DOHH2 (cell line): Measurements from ENCODE around the gene RHO.
"Not testable (repeated sequence)": the region's sequence is repeated elsewhere in the genome, so short reads cannot be mapped to it uniquely, and the experiment has no call there.

ENCODE experiments used
- H3F3A ChIP-seq: fragments of 200-600 bp; sonication (generic), shearing (Covaris generic); 2 replicates; pipeline ENCODE4 v1.6.0; 2016; ENCODE audit warnings: antibody characterized with exemption, mild to moderate bottlenecking; ENCODE audit not compliant: control insufficient read depth, insufficient read depth
- H3K27ac ChIP-seq: fragments of 200-600 bp; sonication (generic); 2 replicates; pipeline ENCODE4 v1.5.1; 2014; ENCODE audit warnings: low read depth, mild to moderate bottlenecking, low read length, moderate library complexity
- H3K27me3 ChIP-seq: fragments of 200-600 bp; sonication (generic); 2 replicates; pipeline ENCODE4 v1.6.1; 2014; ENCODE audit warnings: mild to moderate bottlenecking, low read length, mixed read lengths; ENCODE audit not compliant: control insufficient read depth
- H3K36me3 ChIP-seq: fragments of 200-600 bp; sonication (generic); 2 replicates; pipeline ENCODE4 v1.6.1; 2014; ENCODE audit warnings: mild to moderate bottlenecking, low read length, moderate library complexity, mixed read lengths; ENCODE audit not compliant: control insufficient read depth
- H3K4me1 ChIP-seq: fragments of 200-600 bp; sonication (generic); 2 replicates; pipeline ENCODE4 v1.6.1; 2014; ENCODE audit warnings: mild to moderate bottlenecking, low read length, mixed read lengths; ENCODE audit not compliant: control insufficient read depth
- H3K4me2 ChIP-seq: fragments of 200-600 bp; sonication (generic); 2 replicates; pipeline ENCODE4 v1.6.0; 2014; ENCODE audit warnings: mild to moderate bottlenecking, low read length, moderate library complexity
- H3K4me3 ChIP-seq: fragments of 200-600 bp; sonication (generic); 2 replicates; pipeline ENCODE4 v1.5.1; 2014; ENCODE audit warnings: mild to moderate bottlenecking, low read length, mixed read lengths
- H3K79me2 ChIP-seq: fragments of 200-600 bp; sonication (generic); 2 replicates; pipeline ENCODE4 v1.6.1; 2014; ENCODE audit warnings: mild to moderate bottlenecking, low read length, mixed read lengths; ENCODE audit not compliant: control insufficient read depth
- H3K9me2 ChIP-seq: fragments of 200-600 bp; sonication (generic); replicated peaks from 2 replicates; pipeline ENCODE4 v1.6.1; 2014; ENCODE audit warnings: mild to moderate bottlenecking, low read length, mixed read lengths; ENCODE audit not compliant: control insufficient read depth
- H3K9me3 ChIP-seq: fragments of 200-600 bp; sonication (generic); 2 replicates; pipeline ENCODE4 v1.6.1; 2014; ENCODE audit warnings: antibody characterized with exemption, low read length, mixed read lengths; ENCODE audit not compliant: control insufficient read depth, insufficient read depth
- H4K20me1 ChIP-seq: fragments of 200-600 bp; sonication (generic); 2 replicates; pipeline ENCODE4 v1.6.0; 2014; ENCODE audit warnings: low read depth, mild to moderate bottlenecking, antibody characterized with exemption, low read length, moderate library complexity; ENCODE audit not compliant: control insufficient read depth, insufficient read depth
- CTCF ChIP-seq: fragments of 200-600 bp; sonication (generic); IDR thresholded peaks from one replicate; pipeline ENCODE4 v1.5.1; 2014; ENCODE audit warnings: antibody characterized with exemption, mild to moderate bottlenecking, low read depth, low read length; ENCODE audit not compliant: poor library complexity, severe bottlenecking
- EZH2phosphoT487 ChIP-seq: fragments of 200-600 bp; sonication (generic); IDR thresholded peaks from 2 replicates; pipeline ENCODE4 v1.6.1; 2017; ENCODE audit warnings: borderline replicate concordance, mild to moderate bottlenecking, antibody characterized with exemption, low read length, moderate library complexity, mixed read lengths

The RHO gene

GRCh38 chr3:129491794-129492193, 36.6 kb upstream of the RHO start:
- no peaks in the 10 kb centered on the region for H3K9me3 ChIP-seq
- H3F3A ChIP-seq: no peaks in the 10 kb centered on the region
- no peaks in the 10 kb centered on the region for H3K9me2 ChIP-seq
- no peaks in the 10 kb centered on the region for H3K4me1 ChIP-seq
- no peaks in the 10 kb centered on the region for H4K20me1 ChIP-seq
- peaks cover 5% of the 10 kb centered on the region; the same call in 1 of the 2 replicates for H3K36me3 ChIP-seq
- no peak overlapping the region for H3K27ac ChIP-seq
- H3K4me2 ChIP-seq: no peak overlapping the region
- H3K79me2 ChIP-seq: no peaks in the 10 kb centered on the region
- no peaks in the 10 kb centered on the region for H3K27me3 ChIP-seq
- H3K4me3 ChIP-seq: no peak overlapping the region
- no peak for TF ChIP-seq EZH2phosphoT487
- TF ChIP-seq CTCF: no peak

- H3K27ac ChIP-seq: no peak overlapping the region
- H3K9me2 ChIP-seq: no peaks in the 10 kb centered on the region
These were observed 35.7 kb upstream of the RHO start for GRCh38 chr3:129492691-129493090.

GRCh38 chr3:129493206-129493605, 35.2 kb upstream of the RHO start:
- no peak overlapping the region for H3K4me2 ChIP-seq
- TF ChIP-seq CTCF: no peak
- TF ChIP-seq EZH2phosphoT487: no peak
- peaks cover 5% of the 10 kb centered on the region; the same call in 1 of the 2 replicates for H3K36me3 ChIP-seq
- H3K27me3 ChIP-seq: no peaks in the 10 kb centered on the region
- H3K9me2 ChIP-seq: no peaks in the 10 kb centered on the region
- H3K9me3 ChIP-seq: no peaks in the 10 kb centered on the region
- no peaks in the 10 kb centered on the region for H3K4me1 ChIP-seq
- no peak overlapping the region for H3K27ac ChIP-seq
- no peaks in the 10 kb centered on the region for H4K20me1 ChIP-seq
- H3K4me3 ChIP-seq: no peak overlapping the region
- H3K79me2 ChIP-seq: no peaks in the 10 kb centered on the region
- H3F3A ChIP-seq: no peaks in the 10 kb centered on the region

More at GRCh38 chr3:129492691-129493090, 35.7 kb upstream of the RHO start:
- Histone ChIP-seq H3K9me3 (no peaks in the 10 kb centered on the region), H3F3A (no peaks in the 10 kb centered on the region), H3K79me2 (no peaks in the 10 kb centered on the region), H3K4me1 (no peaks in the 10 kb centered on the region), H3K4me3 (no peak overlapping the region), H3K36me3 (peaks cover 5% of the 10 kb centered on the region; the same call in 1 of the 2 replicates), H4K20me1 (no peaks in the 10 kb centered on the region), H3K4me2 (no peak overlapping the region), H3K27me3 (no peaks in the 10 kb centered on the region)
- TF ChIP-seq EZH2phosphoT487 (no peak), CTCF (no peak)

GRCh38 chr3:129494499-129494898, 33.9 kb upstream of the RHO start:
- not testable (repeated sequence) for H3K36me3 ChIP-seq, H3K27ac ChIP-seq, H3F3A ChIP-seq, H3K79me2 ChIP-seq, H3K9me2 ChIP-seq, H3K4me2 ChIP-seq, H4K20me1 ChIP-seq, H3K9me3 ChIP-seq, H3K27me3 ChIP-seq, H3K4me1 ChIP-seq, H3K4me3 ChIP-seq

- H3K9me3 ChIP-seq, H3K9me2 ChIP-seq, H3K36me3 ChIP-seq, H3K27me3 ChIP-seq, H3K79me2 ChIP-seq, H4K20me1 ChIP-seq, H3K4me1 ChIP-seq, H3K4me3 ChIP-seq, H3K27ac ChIP-seq, H3K4me2 ChIP-seq, H3F3A ChIP-seq: not testable (repeated sequence)
These were observed 33.3 kb upstream of the RHO start for GRCh38 chr3:129495006-129495639.

GRCh38 chr3:129497876-129498275, 30.6 kb upstream of the RHO start:
- not testable (repeated sequence) for H3K27me3 ChIP-seq, H4K20me1 ChIP-seq, H3K27ac ChIP-seq, H3K36me3 ChIP-seq, H3K79me2 ChIP-seq, H3K4me1 ChIP-seq, H3F3A ChIP-seq, H3K9me2 ChIP-seq, H3K4me2 ChIP-seq, H3K4me3 ChIP-seq, H3K9me3 ChIP-seq
